Prostate gland (tissue), 2 donors: ENCODE results near the gene PKP3. TPM values are rescaled to one million over a fixed set of nuclear protein-coding genes. Genes with fewer than 3 reads are reported as not detected.

Source experiments
- DNase-seq: peaks from one replicate; pipeline ENCODE4 v3.0.0-alpha.2; 2019; ENCODE audit warnings: low spot score
- H3K27ac ChIP-seq, 2 donors: fragments of 200-600 bp; sonication (generic); 2 replicates each; pipeline ENCODE4 v1.5.1; 2017 to 2019
- H3K27me3 ChIP-seq: fragments of 200-600 bp; sonication (generic); replicated peaks from 2 replicates; pipeline ENCODE4 v1.5.1; 2019; ENCODE audit not compliant: insufficient read depth
- H3K36me3 ChIP-seq, 2 donors: fragments of 200-600 bp; sonication (generic); 1 replicate in 1 of 2; 2 replicates in 1 of 2; pipeline versions ENCODE4 v1.5.1 to v1.8.1; 2017 to 2019
- H3K4me1 ChIP-seq: fragments of 200-600 bp; sonication (generic); replicated peaks from 2 replicates; pipeline ENCODE4 v1.5.1; 2019
- H3K4me3 ChIP-seq, 2 donors: fragments of 200-600 bp; sonication (generic); 2 replicates each; pipeline ENCODE4 v1.5.1; 2017 to 2019
- H3K9me3 ChIP-seq: fragments of 200-600 bp; sonication (generic); 2 replicates; pipeline ENCODE4 v1.5.1; 2017
- POLR2A ChIP-seq: fragments of 450-650 bp; IDR thresholded peaks from one replicate; pipeline ENCODE4 v1.6.1; 2016; ENCODE audit warnings: antibody characterized with exemption, mild to moderate bottlenecking
- POLR2AphosphoS5 ChIP-seq: sonication (generic); formaldehyde crosslinking; IDR thresholded peaks from one replicate; pipeline ENCODE4 v1.6.1; 2017; ENCODE audit warnings: antibody characterized with exemption
- WGBS: methylation state at CpG from one replicate; pipeline ENCODE4 v1.1.5; 2018; 5-methylcytosine and 5-hydroxymethylcytosine counted together
- intact Hi-C: fragments of 100-400 bp; cut with DNase I; formaldehyde crosslinking; loops from one replicate; pipeline ENCODE4 v1.14.2; 2022
- total RNA-seq, 2 donors: library from RNA; depleted of rRNA; stranded (reverse); fragments of >200 nt; gene quantifications; one replicate each; pipeline ENCODE4 v1.1.0, GENCODE V29; 2016
- TF ChIP-seq, protein P1 (sequence below), 4 experiments: fragments of 200-600 bp in 2 of 4; fragments of 450-650 bp in 2 of 4; sonication (generic) in 2 of 4; IDR thresholded peaks; 1 replicate in 3 of 4; 2 replicates in 1 of 4; pipeline ENCODE4 v1.5.1; 2016 to 2019; ENCODE audit warnings: antibody characterized with exemption in 4 of 4, mild to moderate bottlenecking in 2 of 4, moderate library complexity in 2 of 4

Gene PKP3
- total RNA-seq, 2 donors from 2014 or later = 58.6 to 88.4 TPM

DNA sequence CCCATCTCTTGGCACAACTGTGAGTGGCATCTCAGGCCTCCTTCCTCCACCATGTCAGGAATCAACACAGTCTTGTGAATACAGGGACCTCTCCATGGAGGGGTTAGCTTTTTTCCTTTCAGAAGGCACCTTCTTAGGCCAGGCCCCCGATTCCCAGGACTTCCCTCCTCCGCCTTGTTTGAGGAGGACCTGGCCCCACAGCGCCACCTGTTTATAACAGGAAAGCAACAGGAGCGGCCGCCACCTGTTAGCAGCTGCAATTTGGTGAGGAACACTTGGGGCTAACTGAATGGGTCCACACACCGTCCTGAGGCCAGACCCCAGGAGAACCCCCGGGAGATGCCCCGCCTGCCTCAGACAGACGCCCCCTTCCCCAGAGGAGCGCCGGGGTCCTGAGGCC is 3.8 kb upstream of the PKP3 start:
- WGBS = 88% methylated on average over 11 of the region's 11 CpGs
- no peaks in the 10 kb centered on the region for H3K9me3 ChIP-seq
- TF ChIP-seq POLR2AphosphoS5 (no peak), POLR2A (no peak)
- TF ChIP-seq, protein P1, sequence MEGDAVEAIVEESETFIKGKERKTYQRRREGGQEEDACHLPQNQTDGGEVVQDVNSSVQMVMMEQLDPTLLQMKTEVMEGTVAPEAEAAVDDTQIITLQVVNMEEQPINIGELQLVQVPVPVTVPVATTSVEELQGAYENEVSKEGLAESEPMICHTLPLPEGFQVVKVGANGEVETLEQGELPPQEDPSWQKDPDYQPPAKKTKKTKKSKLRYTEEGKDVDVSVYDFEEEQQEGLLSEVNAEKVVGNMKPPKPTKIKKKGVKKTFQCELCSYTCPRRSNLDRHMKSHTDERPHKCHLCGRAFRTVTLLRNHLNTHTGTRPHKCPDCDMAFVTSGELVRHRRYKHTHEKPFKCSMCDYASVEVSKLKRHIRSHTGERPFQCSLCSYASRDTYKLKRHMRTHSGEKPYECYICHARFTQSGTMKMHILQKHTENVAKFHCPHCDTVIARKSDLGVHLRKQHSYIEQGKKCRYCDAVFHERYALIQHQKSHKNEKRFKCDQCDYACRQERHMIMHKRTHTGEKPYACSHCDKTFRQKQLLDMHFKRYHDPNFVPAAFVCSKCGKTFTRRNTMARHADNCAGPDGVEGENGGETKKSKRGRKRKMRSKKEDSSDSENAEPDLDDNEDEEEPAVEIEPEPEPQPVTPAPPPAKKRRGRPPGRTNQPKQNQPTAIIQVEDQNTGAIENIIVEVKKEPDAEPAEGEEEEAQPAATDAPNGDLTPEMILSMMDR (IDR thresholded peaks at IDR 0.05) = no peak
- peaks cover 8% of the 10 kb centered on the region for H3K4me1 ChIP-seq
- H3K27me3 ChIP-seq = no peaks in the 10 kb centered on the region
- intact Hi-C loops = no loop called here
- H3K4me3 ChIP-seq = no peak overlapping the region
- DNase-seq = no peak
- no peak overlapping the region for H3K27ac ChIP-seq
- H3K36me3 ChIP-seq = no peaks in the 10 kb centered on the region

DNA sequence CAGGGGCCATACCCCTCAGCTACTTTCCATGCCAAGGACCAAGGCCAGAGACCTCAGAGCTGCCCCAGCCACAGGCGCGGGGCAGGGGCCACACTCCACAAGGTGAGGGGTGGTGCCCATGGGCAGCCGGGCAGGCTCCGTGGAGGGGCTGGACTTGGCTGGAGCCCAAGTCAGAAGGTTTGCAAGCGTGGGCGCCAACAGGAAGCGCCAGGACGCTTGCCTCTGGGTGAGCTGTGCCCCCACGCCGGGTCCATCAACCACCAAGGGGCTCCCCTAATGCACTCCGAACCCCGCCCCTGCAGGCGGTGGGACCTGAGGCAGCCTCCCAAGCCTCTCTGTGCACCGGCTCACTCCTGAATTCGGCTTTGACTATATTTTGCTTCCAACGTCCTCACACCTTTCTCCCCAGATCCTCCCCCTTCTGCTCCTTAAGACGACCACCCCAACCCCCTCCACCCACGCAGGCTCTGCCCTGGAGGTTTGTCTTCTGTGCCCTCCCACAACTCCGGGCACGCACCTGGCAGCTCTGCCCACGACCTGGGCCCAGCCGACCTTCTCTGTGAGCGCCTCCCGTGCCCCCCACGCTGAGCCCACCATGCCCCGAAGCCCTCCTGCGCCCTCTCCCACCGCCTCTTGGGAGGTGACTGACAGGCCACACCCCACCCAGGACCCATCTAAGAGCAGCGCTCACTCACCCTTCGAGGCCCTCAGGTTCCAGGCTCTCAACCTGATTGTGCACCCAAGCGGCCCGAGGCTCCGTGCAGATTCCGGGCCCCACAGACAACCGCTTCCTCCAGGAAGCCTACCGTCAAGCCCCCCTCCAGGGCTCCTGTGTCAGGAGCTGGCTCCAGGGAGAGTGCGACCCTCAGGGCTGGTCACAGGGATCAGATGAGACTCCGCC is 2.6 kb upstream of the PKP3 start:
- Histone ChIP-seq H3K4me1 (peaks cover 10% of the 10 kb centered on the region), H3K36me3 (no peaks in the 10 kb centered on the region), H3K27me3 (no peaks in the 10 kb centered on the region), H3K9me3 (no peaks in the 10 kb centered on the region), H3K4me3 (no peak overlapping the region), H3K27ac (no peak overlapping the region)
- intact Hi-C loops = no loop called here
- WGBS = 63% methylated on average over 36 of the region's 38 CpGs
- DNase-seq = no peak
- TF ChIP-seq, protein P1 (IDR thresholded peaks at IDR 0.05) = no peak
- TF ChIP-seq POLR2AphosphoS5 = no peak
- TF ChIP-seq POLR2A = no peak

DNA sequence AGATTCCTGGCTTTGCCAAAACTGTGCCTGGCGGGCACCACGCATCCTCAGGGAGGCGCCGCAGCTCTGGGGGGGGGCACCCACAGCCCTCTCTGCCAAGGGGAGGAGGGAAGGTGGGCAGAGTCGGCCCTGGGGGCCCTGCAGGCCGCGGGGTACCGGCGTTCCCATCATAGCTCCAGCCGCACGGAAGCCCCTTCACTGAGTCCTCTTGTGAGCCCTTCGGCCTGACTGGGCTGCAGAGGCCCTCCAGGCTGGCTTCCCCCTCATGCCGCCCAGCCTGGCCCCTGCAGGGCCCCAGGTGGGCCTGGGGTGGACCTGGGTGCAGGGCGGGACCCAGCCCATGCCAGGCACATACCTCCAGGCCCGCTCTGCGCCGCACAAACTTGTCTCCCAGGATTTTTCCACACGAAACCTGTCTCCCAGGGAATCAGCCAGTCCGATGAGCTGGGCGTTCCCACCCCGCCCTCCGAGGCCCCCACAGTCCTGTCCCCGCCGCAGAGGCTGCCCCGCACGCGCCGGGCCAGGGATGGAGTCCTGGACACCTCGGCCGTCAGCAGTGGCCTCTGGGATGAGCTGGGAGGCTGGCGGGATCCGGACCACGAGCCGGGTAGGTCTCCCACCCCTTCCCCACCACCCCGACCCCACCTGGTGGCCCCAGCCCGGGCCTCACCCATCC is 1.8 kb upstream of the PKP3 start:
- no peaks in the 10 kb centered on the region for H3K27me3 ChIP-seq
- H3K36me3 ChIP-seq = no peaks in the 10 kb centered on the region
- peaks cover 10% of the 10 kb centered on the region for H3K4me1 ChIP-seq
- intact Hi-C loops = no loop called here
- TF ChIP-seq, protein P1 (IDR thresholded peaks at IDR 0.05) = no peak
- TF ChIP-seq POLR2A (no peak), POLR2AphosphoS5 (no peak)
- no peak overlapping the region for H3K27ac ChIP-seq
- H3K9me3 ChIP-seq = no peaks in the 10 kb centered on the region
- no peak overlapping the region for H3K4me3 ChIP-seq
- 71% methylated on average over 36 of the region's 36 CpGs for WGBS
- no peak for DNase-seq

DNA sequence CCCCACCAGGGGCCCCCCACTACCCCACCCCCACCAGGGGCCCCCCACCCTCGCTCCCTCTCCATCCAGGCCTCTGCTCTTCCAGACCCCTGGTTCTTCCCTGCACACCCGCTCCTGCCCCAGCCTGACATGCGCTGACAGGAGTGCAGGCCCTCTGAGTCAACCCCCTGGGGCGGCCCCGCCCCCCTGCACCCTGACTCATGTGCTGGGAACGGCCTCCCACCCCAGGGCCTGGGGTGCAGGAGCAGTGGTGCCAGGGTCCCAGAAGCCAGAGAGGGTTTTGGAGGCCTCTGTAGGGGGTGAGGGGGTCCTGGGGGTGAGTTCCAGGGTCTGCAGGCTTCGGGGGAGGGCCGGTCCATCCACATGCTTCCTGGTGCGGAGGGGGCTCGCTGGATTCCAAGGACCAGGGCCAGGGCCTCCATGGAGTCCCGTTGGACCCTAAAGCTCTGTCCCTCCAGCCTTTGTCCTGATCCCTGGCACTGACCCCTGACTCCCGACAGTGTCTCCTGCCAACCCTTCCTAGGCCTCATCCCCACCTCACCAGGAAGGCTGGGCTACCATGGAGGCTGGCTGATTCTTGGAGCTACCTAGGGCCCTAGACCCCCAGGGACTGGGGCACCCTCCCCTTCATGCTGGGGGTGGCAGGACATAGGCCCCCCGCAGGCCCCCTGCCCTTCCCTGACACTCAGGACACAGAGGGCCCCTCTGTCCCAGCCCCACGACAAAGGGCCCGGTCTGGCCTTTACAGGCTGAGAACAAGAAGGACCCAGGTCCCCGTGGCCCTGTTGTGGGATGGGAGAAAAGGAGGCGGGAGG is 583 bp upstream of the PKP3 start:
- H3K4me3 ChIP-seq = peak overlapping the region; percentile 40 to 55
- H3K9me3 ChIP-seq = no peaks in the 10 kb centered on the region
- intact Hi-C loops = no loop called here
- TF ChIP-seq POLR2AphosphoS5 (peak; percentile 45), POLR2A (peak; percentile 64)
- TF ChIP-seq, protein P1 (IDR thresholded peaks at IDR 0.05) = no peak
- DNase-seq = peak; percentile 80
- H3K36me3 ChIP-seq = no peaks in the 10 kb centered on the region
- peaks cover 10% of the 10 kb centered on the region for H3K4me1 ChIP-seq
- H3K27ac ChIP-seq = peak overlapping the region; percentile 75 to 76
- H3K27me3 ChIP-seq = no peaks in the 10 kb centered on the region
- WGBS = 28% methylated on average over 17 of the region's 17 CpGs
